ENCODE measurements around the gene SEMA3G. TPM values are rescaled to one million over a fixed set of nuclear protein-coding genes. Genes with fewer than 3 reads are reported as not detected.

SEMA3G gene
- total RNA-seq, 5 donors from 2014 or later (not counting 1 experiment from before 2014, with no cell fraction given), result 0.75 to 1.9 (median 1.4) TPM

DNA sequence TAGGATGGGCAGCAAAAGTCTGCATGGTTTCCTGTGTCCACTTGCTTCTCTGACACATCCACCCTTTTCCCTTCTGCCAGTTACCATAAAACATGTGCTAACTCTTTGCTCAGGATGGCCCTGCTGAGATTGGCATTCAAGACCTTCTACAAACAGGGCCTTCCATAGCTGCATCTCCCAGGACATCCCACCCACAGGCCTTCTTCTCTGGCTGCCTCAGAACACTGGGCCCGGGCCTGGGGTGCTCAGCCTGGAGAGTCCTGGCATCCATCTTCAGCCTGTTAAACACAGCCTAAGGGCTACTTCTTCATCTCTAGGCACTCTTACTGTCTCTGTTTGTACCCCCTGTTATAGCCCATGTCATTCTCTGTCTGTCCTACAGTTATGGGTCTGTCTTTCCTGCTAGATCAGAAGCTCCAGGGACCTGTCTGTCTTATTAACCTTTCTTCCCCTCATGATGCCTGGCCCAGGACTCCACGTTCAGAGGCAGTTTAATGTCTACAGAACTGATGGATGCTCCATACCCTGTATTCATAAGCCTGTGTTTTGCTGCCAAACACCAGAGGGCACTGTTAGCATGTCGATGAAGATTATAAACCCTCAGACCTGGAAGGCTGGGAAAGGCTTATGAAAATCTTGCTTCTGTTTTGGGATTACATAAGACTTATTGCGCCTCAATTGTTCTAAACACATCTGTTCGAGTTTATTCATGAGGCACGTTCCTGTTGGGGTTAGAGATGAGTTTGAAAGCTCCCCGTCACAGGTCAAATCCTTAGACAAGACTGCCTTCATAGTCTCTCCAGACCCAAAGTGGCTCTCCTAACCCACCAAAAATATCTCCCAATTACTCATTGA is 16.5 kb downstream of the SEMA3G start:
- Mint-ChIP-seq H3K27ac (no peak overlapping the region), H3K4me1 (peaks cover 0 to 9% (median 0%) of the 10 kb centered on the region in 3 donors), H3K27me3 (no peaks in the 10 kb centered on the region), H3K36me3 (no peaks in the 10 kb centered on the region), H3K9me3 (no peaks in the 10 kb centered on the region), H3K4me3 (no peak overlapping the region)
- DNase-seq (peak in 6 of 35 experiments; percentile 18 to 63 (median 22)), ATAC-seq (replicated peaks in 1 of 4) (peak; percentile 61 to 67 (median 64))
- CTCF ChIA-PET, result interaction anchor here (1.0 to 2.2 kb wide), 3 partner anchors 16 to 20 kb away, joined by 5 to 8 read pairs (median 5); no protein-coding TSS in a partner anchor
- Histone ChIP-seq H3K4me1 (ENCODE audit: control insufficient read depth in 1 of 2, extremely low read depth in 1 of 2, insufficient read depth in 2 of 2, low read length in 2 of 2) (no peaks in the 10 kb centered on the region), H3K36me3 (ENCODE audit: control insufficient read depth in 2 of 2, extremely low read depth in 1 of 2, insufficient read depth in 1 of 2, low read length in 1 of 2) (no peaks in the 10 kb centered on the region), H3K4me3 (ENCODE audit: control insufficient read depth in 1 of 2, extremely low read depth in 1 of 2, low read length in 1 of 2) (no peak overlapping the region), H3K27me3 (replicated peaks in 1 of 2; ENCODE audit: control insufficient read depth in 2 of 2, extremely low read depth in 1 of 2, insufficient read depth in 2 of 2, low read length in 1 of 2) (no peaks in the 10 kb centered on the region), H3K9me3 (no peaks in the 10 kb centered on the region), H3K27ac (ENCODE audit: low read length) (no peak overlapping the region)
- 17% methylated on average over 1 of the region's 7 CpGs for WGBS (ENCODE audit: insufficient coverage)
- POLR2A ChIA-PET, result interaction anchor here in 1 of 2 donors (0.6 kb wide), 1 partner anchor 13 kb away, joined by 3 read pairs; no protein-coding TSS in a partner anchor

DNA sequence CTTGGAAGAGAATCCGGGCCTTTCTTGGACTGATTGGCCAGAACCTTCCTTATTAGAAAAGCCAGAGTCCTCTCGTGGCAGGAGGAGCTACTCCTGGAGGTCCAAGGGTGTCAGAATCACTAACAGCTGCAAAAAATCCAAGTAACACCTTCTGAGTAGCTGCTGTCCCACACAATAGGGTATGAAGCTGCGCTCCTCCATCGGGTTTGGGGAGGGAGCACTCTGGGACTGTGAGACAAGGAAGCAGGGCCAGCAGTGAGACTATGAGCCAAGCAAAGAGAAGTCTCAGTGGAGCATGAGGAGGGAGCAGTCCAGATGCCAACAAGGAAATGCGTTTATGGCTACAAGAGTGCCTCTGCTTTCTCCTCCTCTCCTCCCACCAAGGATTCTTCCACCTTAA is 21.7 kb downstream of the SEMA3G start:
- H3K4me1 Mint-ChIP-seq, result no peaks in the 10 kb centered on the region
- H3K4me3 Mint-ChIP-seq, result no peak overlapping the region
- Histone ChIP-seq H3K4me3 (ENCODE audit: control insufficient read depth in 1 of 2, extremely low read depth in 1 of 2, low read length in 1 of 2) (no peak overlapping the region), H3K27ac (ENCODE audit: low read length) (no peak overlapping the region), H3K9me3 (no peaks in the 10 kb centered on the region), H3K36me3 (ENCODE audit: control insufficient read depth in 2 of 2, extremely low read depth in 1 of 2, insufficient read depth in 1 of 2, low read length in 1 of 2) (peaks cover 0 to 5% of the 10 kb centered on the region in 2 donors), H3K4me1 (ENCODE audit: control insufficient read depth in 1 of 2, extremely low read depth in 1 of 2, insufficient read depth in 2 of 2, low read length in 2 of 2) (no peaks in the 10 kb centered on the region), H3K27me3 (replicated peaks in 1 of 2; ENCODE audit: control insufficient read depth in 2 of 2, extremely low read depth in 1 of 2, insufficient read depth in 2 of 2, low read length in 1 of 2) (no peaks in the 10 kb centered on the region)
- H3K27me3 Mint-ChIP-seq, result no peaks in the 10 kb centered on the region
- H3K9me3 Mint-ChIP-seq, result no peaks in the 10 kb centered on the region
- peaks cover 7% of the 10 kb centered on the region for H3K36me3 Mint-ChIP-seq
- CTCF ChIA-PET, result interaction anchor here in 1 of 2 donors (1.0 kb wide), 1 partner anchor 25 kb away, joined by 3 read pairs; no protein-coding TSS in a partner anchor
- ATAC-seq (replicated peaks in 1 of 4), result no peak
- no peak for DNase-seq
- no peak overlapping the region for H3K27ac Mint-ChIP-seq
- POLR2A ChIA-PET, result interaction anchor here in 1 of 2 donors (0.5 kb wide), 1 partner anchor 8 kb away, joined by 3 read pairs; no protein-coding TSS in a partner anchor
- WGBS (ENCODE audit: insufficient coverage), result 83% methylated on average over 2 of the region's 5 CpGs

DNA sequence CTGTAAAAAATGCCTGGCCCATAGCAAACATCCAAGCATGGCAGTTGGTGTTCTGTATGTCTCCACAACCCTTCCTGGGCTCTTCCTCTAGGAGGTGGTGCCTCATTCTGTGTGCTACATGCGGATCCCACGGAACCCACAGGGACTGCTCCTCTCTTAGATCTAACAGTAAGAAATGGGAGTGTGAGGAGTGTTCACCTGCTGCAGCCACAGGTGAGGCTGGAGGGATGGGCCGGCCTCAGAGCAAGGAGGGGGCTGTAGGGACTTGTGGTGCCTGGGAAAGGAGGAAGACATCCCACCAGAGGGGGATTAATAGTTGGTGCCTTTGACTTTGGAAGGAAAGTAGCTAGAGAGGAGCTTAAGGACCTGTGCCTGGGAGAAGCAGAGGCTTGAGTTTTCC is 22.2 kb downstream of the SEMA3G start:
- Mint-ChIP-seq H3K36me3 (peaks cover 7% of the 10 kb centered on the region), H3K9me3 (no peaks in the 10 kb centered on the region), H3K4me1 (peaks cover 0 to under 1% (median 0%) of the 10 kb centered on the region in 3 donors), H3K27ac (no peak overlapping the region), H3K27me3 (no peaks in the 10 kb centered on the region), H3K4me3 (no peak overlapping the region)
- Histone ChIP-seq H3K27me3 (replicated peaks in 1 of 2; ENCODE audit: control insufficient read depth in 2 of 2, extremely low read depth in 1 of 2, insufficient read depth in 2 of 2, low read length in 1 of 2) (no peaks in the 10 kb centered on the region), H3K9me3 (no peaks in the 10 kb centered on the region), H3K4me1 (ENCODE audit: control insufficient read depth in 1 of 2, extremely low read depth in 1 of 2, insufficient read depth in 2 of 2, low read length in 2 of 2) (no peaks in the 10 kb centered on the region), H3K4me3 (ENCODE audit: control insufficient read depth in 1 of 2, extremely low read depth in 1 of 2, low read length in 1 of 2) (no peak overlapping the region), H3K36me3 (ENCODE audit: control insufficient read depth in 2 of 2, extremely low read depth in 1 of 2, insufficient read depth in 1 of 2, low read length in 1 of 2) (peaks cover 0 to 5% of the 10 kb centered on the region in 2 donors), H3K27ac (ENCODE audit: low read length) (no peak overlapping the region)
- no CpG with 5 or more reads among the region's 3 CpGs for WGBS (ENCODE audit: insufficient coverage)
- CTCF ChIA-PET, result interaction anchor here in 1 of 2 donors (1.0 kb wide), 1 partner anchor 26 kb away, joined by 3 read pairs; no protein-coding TSS in a partner anchor
- ATAC-seq (replicated peaks in 1 of 4), result no peak
- POLR2A ChIA-PET, result interaction anchor here in 1 of 2 donors (0.5 kb wide), 1 partner anchor 8 kb away, joined by 3 read pairs; no protein-coding TSS in a partner anchor
- DNase-seq, result no peak

DNA sequence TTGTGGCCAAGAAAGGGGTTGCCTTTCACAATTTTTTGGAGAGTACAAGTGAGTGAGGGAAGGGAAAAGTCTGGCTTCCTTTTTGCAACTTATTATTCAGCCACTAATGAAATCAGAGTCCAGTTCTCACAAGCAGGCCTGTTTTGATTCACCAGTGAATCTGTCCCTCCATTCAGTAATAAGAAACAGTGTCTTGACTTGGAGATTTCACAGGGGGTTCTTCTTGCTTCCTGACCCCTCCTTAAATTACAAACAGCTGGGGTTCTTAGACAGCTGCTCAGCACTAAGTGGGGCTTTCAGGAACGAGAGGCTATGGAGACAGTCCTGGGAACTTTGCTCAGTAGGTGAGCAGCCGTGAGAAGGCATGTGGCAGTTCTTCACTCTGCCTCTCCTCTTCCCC is 24.5 kb downstream of the SEMA3G start:
- no peaks in the 10 kb centered on the region for H3K27me3 Mint-ChIP-seq
- H3K36me3 Mint-ChIP-seq, result peaks cover 13% of the 10 kb centered on the region
- Histone ChIP-seq H3K27me3 (replicated peaks in 1 of 2; ENCODE audit: control insufficient read depth in 2 of 2, extremely low read depth in 1 of 2, insufficient read depth in 2 of 2, low read length in 1 of 2) (no peaks in the 10 kb centered on the region), H3K36me3 (ENCODE audit: control insufficient read depth in 2 of 2, extremely low read depth in 1 of 2, insufficient read depth in 1 of 2, low read length in 1 of 2) (peaks cover 0 to 5% of the 10 kb centered on the region in 2 donors), H3K4me3 (ENCODE audit: control insufficient read depth in 1 of 2, extremely low read depth in 1 of 2, low read length in 1 of 2) (no peak overlapping the region), H3K4me1 (ENCODE audit: control insufficient read depth in 1 of 2, extremely low read depth in 1 of 2, insufficient read depth in 2 of 2, low read length in 2 of 2) (no peaks in the 10 kb centered on the region), H3K9me3 (no peaks in the 10 kb centered on the region), H3K27ac (ENCODE audit: low read length) (no peak overlapping the region)
- POLR2A ChIA-PET, result no interaction called here
- CTCF ChIA-PET, result no interaction called here
- no peak overlapping the region for H3K4me3 Mint-ChIP-seq
- H3K9me3 Mint-ChIP-seq, result no peaks in the 10 kb centered on the region
- ATAC-seq (replicated peaks in 1 of 4), result no peak
- no peak overlapping the region for H3K27ac Mint-ChIP-seq
- peaks cover 0 to 8% (median 5%) of the 10 kb centered on the region in 3 donors for H3K4me1 Mint-ChIP-seq
- WGBS (ENCODE audit: insufficient coverage), result 100% methylated on average over 2 of the region's 2 CpGs
- no peak for DNase-seq

DNA sequence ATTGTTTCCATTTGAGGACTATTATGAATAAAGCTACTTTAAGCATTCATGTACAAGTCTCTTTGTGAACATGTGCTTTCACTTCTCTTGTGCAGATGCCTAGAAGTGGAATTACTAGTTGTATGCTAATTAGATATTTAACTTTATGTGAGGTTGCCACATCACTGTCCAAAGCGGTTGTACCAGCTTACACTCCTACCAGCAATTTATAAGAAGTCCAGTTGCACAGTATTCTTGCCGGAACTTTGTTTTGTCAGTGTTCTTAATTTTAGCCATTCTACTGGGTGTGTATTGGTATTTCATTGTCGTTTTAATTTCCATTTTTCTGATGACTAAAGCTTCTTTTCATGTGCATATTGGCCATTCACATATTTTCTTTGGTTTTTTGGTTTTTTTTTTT is 29.1 kb downstream of the SEMA3G start:
- ChIA-PET CTCF (interaction anchor here (0.6 to 1.1 kb wide), 6 partner anchors 15 to 263 kb away, joined by 3 to 8 read pairs (median 4); no protein-coding TSS in a partner anchor), POLR2A (interaction anchor here in 1 of 2 donors (0.6 kb wide), 1 partner anchor 13 kb away, joined by 3 read pairs; no protein-coding TSS in a partner anchor)
- ATAC-seq (replicated peaks in 1 of 4), result no peak
- WGBS (ENCODE audit: insufficient coverage), result 100% methylated on average over 1 of the region's 3 CpGs
- H3K27ac ChIP-seq (ENCODE audit: low read length), result no peak overlapping the region
- Mint-ChIP-seq H3K27me3 (no peaks in the 10 kb centered on the region), H3K4me3 (no peak overlapping the region), H3K36me3 (peaks cover 9% of the 10 kb centered on the region), H3K27ac (no peak overlapping the region), H3K9me3 (no peaks in the 10 kb centered on the region), H3K4me1 (peaks cover 25 to 35% (median 28%) of the 10 kb centered on the region in 3 donors)
- no peak overlapping the region for H3K4me3 ChIP-seq (ENCODE audit: control insufficient read depth in 1 of 2, extremely low read depth in 1 of 2, low read length in 1 of 2)
- H3K9me3 ChIP-seq, result no peaks in the 10 kb centered on the region
- H3K4me1 ChIP-seq (ENCODE audit: control insufficient read depth in 1 of 2, extremely low read depth in 1 of 2, insufficient read depth in 2 of 2, low read length in 2 of 2), result peaks cover 10 to 13% of the 10 kb centered on the region in 2 experiments
- no peak for DNase-seq
- H3K27me3 ChIP-seq (replicated peaks in 1 of 2; ENCODE audit: control insufficient read depth in 2 of 2, extremely low read depth in 1 of 2, insufficient read depth in 2 of 2, low read length in 1 of 2), result no peaks in the 10 kb centered on the region
- H3K36me3 ChIP-seq (ENCODE audit: control insufficient read depth in 2 of 2, extremely low read depth in 1 of 2, insufficient read depth in 1 of 2, low read length in 1 of 2), result peaks cover 0 to 1% of the 10 kb centered on the region in 2 donors

DNA sequence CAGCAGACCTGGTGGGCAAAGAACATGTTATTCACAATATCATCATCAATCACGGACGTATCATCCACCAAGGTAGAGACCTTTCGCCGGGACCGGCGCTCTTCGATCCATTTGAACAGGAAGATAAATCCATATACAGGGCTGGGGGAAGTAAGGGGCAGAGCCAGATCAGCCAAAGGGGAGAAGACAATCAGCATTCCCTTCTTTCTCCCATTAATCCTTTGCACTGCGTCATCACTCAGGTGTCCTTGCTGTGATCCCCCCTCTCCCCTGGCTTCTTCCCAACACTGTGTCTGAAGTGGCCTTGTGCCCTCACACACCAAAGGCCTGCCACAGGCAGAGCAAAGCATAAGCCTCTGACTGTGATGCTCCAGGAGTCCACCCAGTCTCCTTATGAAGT is 36.4 kb downstream of the SEMA3G start:
- H3K27ac Mint-ChIP-seq, result peak overlapping the region; percentile 86 to 88
- DNase-seq, result no peak
- H3K4me1 Mint-ChIP-seq, result peaks cover 43 to 45% (median 45%) of the 10 kb centered on the region in 3 donors
- no peaks in the 10 kb centered on the region for H3K27me3 Mint-ChIP-seq
- no peak for ATAC-seq (replicated peaks in 1 of 4)
- H3K9me3 Mint-ChIP-seq, result no peaks in the 10 kb centered on the region
- POLR2A ChIA-PET, result interaction anchor here in 1 of 2 donors (0.6 kb wide), 1 partner anchor 358 kb away, joined by 5 read pairs; no protein-coding TSS in a partner anchor
- Histone ChIP-seq H3K4me3 (ENCODE audit: control insufficient read depth in 1 of 2, extremely low read depth in 1 of 2, low read length in 1 of 2) (no peak overlapping the region), H3K27me3 (replicated peaks in 1 of 2; ENCODE audit: control insufficient read depth in 2 of 2, extremely low read depth in 1 of 2, insufficient read depth in 2 of 2, low read length in 1 of 2) (no peaks in the 10 kb centered on the region), H3K27ac (ENCODE audit: low read length) (peak overlapping the region; percentile 93), H3K4me1 (ENCODE audit: control insufficient read depth in 1 of 2, extremely low read depth in 1 of 2, insufficient read depth in 2 of 2, low read length in 2 of 2) (peaks cover 17 to 50% of the 10 kb centered on the region in 2 experiments), H3K36me3 (ENCODE audit: control insufficient read depth in 2 of 2, extremely low read depth in 1 of 2, insufficient read depth in 1 of 2, low read length in 1 of 2) (peaks cover 17 to 47% of the 10 kb centered on the region in 2 donors), H3K9me3 (no peaks in the 10 kb centered on the region)
- CTCF ChIA-PET, result no interaction called here
- H3K36me3 Mint-ChIP-seq, result peaks cover 28% of the 10 kb centered on the region
- WGBS (ENCODE audit: insufficient coverage), result no CpG with 5 or more reads among the region's 8 CpGs
- H3K4me3 Mint-ChIP-seq, result peak overlapping the region; percentile 83 to 94 (median 89)
